ENCODE results near the gene HINFP. TPM values are rescaled to one million over a fixed set of nuclear protein-coding genes. Genes with fewer than 3 reads are reported as not detected.
A peak's percentile ranks its signal among the peaks of the same experiment; 100 is the strongest.

The HINFP gene
- total RNA-seq, 1 donor from 2014 or later = 58.1 TPM

DNA sequence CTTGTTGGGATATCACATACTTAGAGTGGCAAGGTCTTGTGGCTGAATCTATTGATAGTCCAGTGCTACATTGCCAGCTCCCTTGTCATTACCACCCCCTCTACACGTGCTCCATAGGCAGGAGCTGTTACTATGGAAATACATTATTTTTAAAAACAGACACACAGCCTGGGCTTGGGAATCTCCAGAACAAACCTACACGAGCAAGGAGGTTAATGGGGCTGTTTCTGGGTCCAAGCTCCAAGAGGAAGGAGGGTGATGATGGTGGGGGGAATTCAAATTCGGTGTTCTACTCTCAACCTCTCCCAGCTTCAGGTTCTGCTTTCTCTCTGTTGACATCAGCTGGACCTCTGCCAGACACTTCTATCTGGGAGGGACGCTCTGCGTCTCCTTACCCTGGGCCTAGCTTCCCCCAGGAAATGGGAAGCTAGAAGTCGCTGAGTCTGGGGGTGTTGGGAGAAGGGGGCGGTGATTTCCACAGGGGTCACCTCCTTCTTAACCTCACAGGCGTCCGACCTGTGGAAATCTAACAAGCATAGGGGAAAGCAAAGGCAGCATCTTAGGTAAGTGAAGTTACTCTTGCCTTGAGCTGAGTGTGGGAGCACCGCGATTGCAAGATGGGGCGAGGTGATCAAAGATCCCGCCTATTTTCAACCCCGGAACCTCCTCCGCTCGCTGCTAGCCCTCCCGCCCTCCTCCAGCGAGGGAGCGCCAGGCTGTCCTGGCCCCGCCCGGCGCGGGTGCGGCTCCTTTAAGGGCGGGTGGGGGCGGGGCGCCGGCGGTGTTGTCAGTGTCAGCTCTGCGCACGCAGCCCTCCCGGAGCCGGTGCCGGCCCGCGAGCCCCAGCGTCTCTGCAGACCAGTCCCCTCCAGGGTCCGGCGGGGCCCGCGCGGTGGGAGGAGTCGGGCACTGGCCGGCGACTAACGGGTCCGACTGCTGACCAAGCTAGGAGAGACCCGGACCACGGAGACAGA lies 14.5 kb upstream of the HINFP start, which contains the start of gene C2CD2L:
C2CD2L (plus strand) TSS at position 781 of the 974 bp plus-strand sequence. CDS start 398 bp downstream, outside the sequence.
- H3K27me3 Mint-ChIP-seq (ENCODE audit: unreplicated experiment) = peaks cover 12% of the 10 kb centered on the region
- H3K9me3 Mint-ChIP-seq (ENCODE audit: unreplicated experiment) = peaks cover 8% of the 10 kb centered on the region
- peak; percentile 86 for DNase-seq
- peak within 1 kb of the TSS; percentile 76 for H3K27ac Mint-ChIP-seq (ENCODE audit: unreplicated experiment)
- H3K4me1 Mint-ChIP-seq (ENCODE audit: low read depth, unreplicated experiment) = peaks cover 29% of the 10 kb centered on the region
- peak within 1 kb of the TSS; percentile 92 for H3K4me3 Mint-ChIP-seq (ENCODE audit: unreplicated experiment)
- H3K36me3 Mint-ChIP-seq (ENCODE audit: unreplicated experiment) = peaks cover 10% of the 10 kb centered on the region
- TF ChIP-seq, protein P1, sequence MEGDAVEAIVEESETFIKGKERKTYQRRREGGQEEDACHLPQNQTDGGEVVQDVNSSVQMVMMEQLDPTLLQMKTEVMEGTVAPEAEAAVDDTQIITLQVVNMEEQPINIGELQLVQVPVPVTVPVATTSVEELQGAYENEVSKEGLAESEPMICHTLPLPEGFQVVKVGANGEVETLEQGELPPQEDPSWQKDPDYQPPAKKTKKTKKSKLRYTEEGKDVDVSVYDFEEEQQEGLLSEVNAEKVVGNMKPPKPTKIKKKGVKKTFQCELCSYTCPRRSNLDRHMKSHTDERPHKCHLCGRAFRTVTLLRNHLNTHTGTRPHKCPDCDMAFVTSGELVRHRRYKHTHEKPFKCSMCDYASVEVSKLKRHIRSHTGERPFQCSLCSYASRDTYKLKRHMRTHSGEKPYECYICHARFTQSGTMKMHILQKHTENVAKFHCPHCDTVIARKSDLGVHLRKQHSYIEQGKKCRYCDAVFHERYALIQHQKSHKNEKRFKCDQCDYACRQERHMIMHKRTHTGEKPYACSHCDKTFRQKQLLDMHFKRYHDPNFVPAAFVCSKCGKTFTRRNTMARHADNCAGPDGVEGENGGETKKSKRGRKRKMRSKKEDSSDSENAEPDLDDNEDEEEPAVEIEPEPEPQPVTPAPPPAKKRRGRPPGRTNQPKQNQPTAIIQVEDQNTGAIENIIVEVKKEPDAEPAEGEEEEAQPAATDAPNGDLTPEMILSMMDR (IDR thresholded peaks at IDR 0.05; ENCODE audit: partially characterized antibody, unreplicated experiment) = no peak

DNA sequence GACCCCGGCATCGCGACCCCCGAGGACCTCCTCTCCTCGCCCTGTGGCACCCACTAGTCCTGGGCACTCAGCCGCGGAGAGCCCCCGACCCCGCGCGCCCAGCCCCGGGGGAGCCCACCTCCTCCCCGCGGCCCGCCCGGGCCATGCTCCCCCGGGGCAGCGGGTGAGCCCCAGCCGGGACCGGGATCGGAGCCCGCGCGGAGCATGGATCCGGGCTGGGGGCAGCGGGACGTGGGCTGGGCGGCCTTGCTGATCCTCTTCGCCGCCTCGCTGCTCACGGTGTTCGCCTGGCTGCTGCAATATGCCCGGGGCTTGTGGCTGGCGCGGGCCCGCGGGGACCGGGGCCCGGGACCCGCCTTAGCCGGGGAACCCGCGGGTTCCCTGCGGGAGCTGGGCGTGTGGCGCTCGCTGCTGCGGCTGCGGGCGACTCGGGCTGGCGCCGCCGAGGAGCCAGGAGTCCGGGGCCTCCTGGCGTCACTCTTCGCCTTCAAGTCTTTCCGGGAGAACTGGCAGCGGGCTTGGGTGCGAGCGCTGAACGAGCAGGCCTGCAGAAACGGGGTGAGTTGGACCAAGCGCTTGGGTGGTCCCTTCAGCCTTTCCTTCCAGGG lies 13.7 kb upstream of the HINFP start:
- DNase-seq = peak; percentile 44
- Mint-ChIP-seq H3K4me3 (ENCODE audit: unreplicated experiment) (peak overlapping the region; percentile 92), H3K27ac (ENCODE audit: unreplicated experiment) (no peak overlapping the region), H3K27me3 (ENCODE audit: unreplicated experiment) (peaks cover 7% of the 10 kb centered on the region), H3K4me1 (ENCODE audit: low read depth, unreplicated experiment) (peaks cover 28% of the 10 kb centered on the region), H3K9me3 (ENCODE audit: unreplicated experiment) (peaks cover 2% of the 10 kb centered on the region), H3K36me3 (ENCODE audit: unreplicated experiment) (peaks cover 12% of the 10 kb centered on the region)
- TF ChIP-seq, protein P1 (IDR thresholded peaks at IDR 0.05; ENCODE audit: partially characterized antibody, unreplicated experiment) = no peak

DNA sequence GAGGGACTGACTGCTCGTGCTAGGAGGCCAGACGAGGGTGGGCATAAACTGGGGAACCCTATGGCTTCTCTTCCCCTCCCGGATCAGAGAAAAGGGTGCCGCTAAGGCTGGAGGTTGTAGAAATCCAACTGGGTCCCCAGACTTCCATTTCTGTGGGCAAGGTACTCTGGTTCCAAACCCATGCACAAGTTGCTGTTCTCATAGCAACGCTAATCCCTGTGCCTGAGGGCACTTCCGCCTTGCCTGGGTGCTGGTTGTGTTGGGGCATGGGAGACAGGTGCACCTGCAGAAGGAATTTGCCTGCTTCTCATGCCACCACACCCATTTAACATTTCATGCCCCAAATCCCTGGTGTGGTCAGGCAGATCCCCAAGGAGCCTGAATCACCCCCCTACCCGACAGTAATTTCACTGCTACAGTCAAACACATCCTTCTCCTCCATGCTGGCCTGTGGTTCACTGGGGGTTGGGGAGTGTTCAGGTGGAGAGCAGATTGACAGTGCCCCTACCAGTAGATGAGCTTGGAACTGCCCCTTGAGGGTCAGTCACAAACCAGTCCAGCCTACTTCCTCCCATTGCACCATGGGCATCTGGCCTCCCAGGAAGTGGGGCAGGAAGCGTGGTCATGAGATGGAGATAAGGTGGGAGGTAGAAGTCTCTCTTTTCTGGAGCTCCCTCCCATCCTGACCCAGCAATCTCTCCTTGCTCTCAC lies 13.1 kb upstream of the HINFP start:
- no peak for DNase-seq
- peaks cover 12% of the 10 kb centered on the region for H3K36me3 Mint-ChIP-seq (ENCODE audit: unreplicated experiment)
- H3K27me3 Mint-ChIP-seq (ENCODE audit: unreplicated experiment) = peaks cover 7% of the 10 kb centered on the region
- H3K27ac Mint-ChIP-seq (ENCODE audit: unreplicated experiment) = peak overlapping the region; percentile 14
- TF ChIP-seq, protein P1 (IDR thresholded peaks at IDR 0.05; ENCODE audit: partially characterized antibody, unreplicated experiment) = no peak
- H3K4me1 Mint-ChIP-seq (ENCODE audit: low read depth, unreplicated experiment) = peaks cover 28% of the 10 kb centered on the region
- H3K9me3 Mint-ChIP-seq (ENCODE audit: unreplicated experiment) = peaks cover 2% of the 10 kb centered on the region
- H3K4me3 Mint-ChIP-seq (ENCODE audit: unreplicated experiment) = peak overlapping the region; percentile 92

DNA sequence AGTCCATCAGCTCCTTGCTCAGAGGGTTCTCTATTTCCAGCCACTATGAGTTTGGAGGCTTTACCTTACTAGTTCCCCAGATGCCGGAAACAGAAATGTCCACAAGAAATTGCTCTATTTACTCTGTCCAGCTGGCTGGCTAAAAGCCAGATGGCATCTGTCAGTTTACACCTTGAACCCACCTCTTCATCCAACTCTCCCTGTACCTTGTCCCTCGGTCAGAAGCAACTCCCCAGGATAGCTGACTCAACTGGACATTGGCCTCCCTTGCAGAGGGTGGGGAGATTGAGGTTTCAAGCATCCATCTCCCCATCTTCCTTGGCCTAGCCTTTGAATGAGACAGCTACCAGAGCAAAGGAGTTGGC lies 12.5 kb upstream of the HINFP start:
- peaks cover 12% of the 10 kb centered on the region for H3K36me3 Mint-ChIP-seq (ENCODE audit: unreplicated experiment)
- H3K27ac Mint-ChIP-seq (ENCODE audit: unreplicated experiment) = no peak overlapping the region
- H3K4me1 Mint-ChIP-seq (ENCODE audit: low read depth, unreplicated experiment) = peaks cover 23% of the 10 kb centered on the region

More for the DNA sequence above, 12.5 kb upstream of the HINFP start:
- TF ChIP-seq, protein P1 (IDR thresholded peaks at IDR 0.05; ENCODE audit: partially characterized antibody, unreplicated experiment) = no peak
- no peak for DNase-seq
- Mint-ChIP-seq H3K27me3 (ENCODE audit: unreplicated experiment) (peaks cover 7% of the 10 kb centered on the region), H3K9me3 (ENCODE audit: unreplicated experiment) (peaks cover under 1% of the 10 kb centered on the region), H3K4me3 (ENCODE audit: unreplicated experiment) (peak overlapping the region; percentile 92)
